Tibial artery (tissue), 4 donors: ENCODE measurements around the gene SLCO4A1.

Source experiments
- DNase-seq, 2 donors: peaks; one replicate each; pipeline ENCODE4 v3.0.0-alpha.2; 2019
- H3K27ac ChIP-seq, 2 donors: fragments of 200-600 bp; sonication (generic) in 1 of 2; 1 replicate in 1 of 2; 2 replicates in 1 of 2; pipeline ENCODE4 v1.5.1; 2018 to 2019; ENCODE audit warnings: mild to moderate bottlenecking in 1 of 2
- H3K27me3 ChIP-seq, 2 donors: fragments of 200-600 bp; sonication (generic) in 1 of 2; one replicate each; pipeline versions ENCODE4 v1.5.1 to v1.6.0; 2016 to 2019
- H3K36me3 ChIP-seq, 3 donors: fragments of 200-600 bp; sonication (generic) in 2 of 3; one replicate each; pipeline ENCODE4 v1.5.1; 2016 to 2019; ENCODE audit warnings: mild to moderate bottlenecking in 2 of 3
- H3K4me1 ChIP-seq, 4 donors: fragments of 200-600 bp; sonication (generic) in 2 of 4; 1 replicate in 3 of 4; 2 replicates in 1 of 4; pipeline ENCODE4 v1.5.1; 2016 to 2019
- H3K4me3 ChIP-seq, 2 donors: fragments of 200-600 bp; sonication (generic) in 1 of 2; 1 replicate in 1 of 2; 2 replicates in 1 of 2; pipeline ENCODE4 v1.5.1; 2018 to 2019; ENCODE audit warnings: mild to moderate bottlenecking in 2 of 2
- H3K9me3 ChIP-seq, 3 donors: fragments of 200-600 bp; sonication (generic) in 1 of 3; one replicate each; pipeline ENCODE4 v1.5.1; 2016 to 2019
- intact Hi-C: fragments of 100-400 bp; cut with DNase I; formaldehyde crosslinking; loops from one replicate; pipeline ENCODE4 v1.15.0; 2023; ENCODE audit warnings: low total_unique reads
- TF ChIP-seq, protein P1 (sequence below), 2 experiments: fragments of 200-600 bp in 1 of 2; fragments of 450-650 bp in 1 of 2; IDR thresholded peaks; one replicate each; pipeline ENCODE4 v1.5.1; 2017 to 2019; ENCODE audit warnings: antibody characterized with exemption in 2 of 2, mild to moderate bottlenecking in 1 of 2, moderate library complexity in 1 of 2

Gene SLCO4A1

DNA sequence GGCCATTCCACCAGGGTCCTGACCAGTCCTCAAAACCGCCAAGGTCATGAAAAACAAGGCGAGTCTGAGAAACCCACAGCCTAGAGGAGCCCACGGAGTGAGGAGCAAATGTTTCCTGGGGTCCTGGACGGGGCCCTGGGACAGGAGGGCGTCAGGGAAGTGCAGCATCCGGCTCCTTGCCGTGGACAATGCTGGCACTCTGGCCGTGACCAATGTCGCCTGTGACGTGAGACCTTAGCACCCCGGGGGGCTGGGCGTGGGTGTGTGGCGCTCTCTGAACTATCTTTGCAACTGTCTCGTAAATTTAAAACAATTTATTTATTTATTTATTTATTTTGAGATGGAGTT, 34.1 kb upstream of the SLCO4A1 start:
- Histone ChIP-seq H3K27me3 (peaks cover 0 to 62% of the 10 kb centered on the region in 2 donors), H3K9me3 (no peaks in the 10 kb centered on the region), H3K36me3 (no peaks in the 10 kb centered on the region), H3K27ac (no peak overlapping the region), H3K4me1 (peaks cover 0 to 25% (median 18%) of the 10 kb centered on the region in 4 donors), H3K4me3 (no peak overlapping the region)
- no peak for DNase-seq
- intact Hi-C loops, result no loop called here
- TF ChIP-seq, protein P1, sequence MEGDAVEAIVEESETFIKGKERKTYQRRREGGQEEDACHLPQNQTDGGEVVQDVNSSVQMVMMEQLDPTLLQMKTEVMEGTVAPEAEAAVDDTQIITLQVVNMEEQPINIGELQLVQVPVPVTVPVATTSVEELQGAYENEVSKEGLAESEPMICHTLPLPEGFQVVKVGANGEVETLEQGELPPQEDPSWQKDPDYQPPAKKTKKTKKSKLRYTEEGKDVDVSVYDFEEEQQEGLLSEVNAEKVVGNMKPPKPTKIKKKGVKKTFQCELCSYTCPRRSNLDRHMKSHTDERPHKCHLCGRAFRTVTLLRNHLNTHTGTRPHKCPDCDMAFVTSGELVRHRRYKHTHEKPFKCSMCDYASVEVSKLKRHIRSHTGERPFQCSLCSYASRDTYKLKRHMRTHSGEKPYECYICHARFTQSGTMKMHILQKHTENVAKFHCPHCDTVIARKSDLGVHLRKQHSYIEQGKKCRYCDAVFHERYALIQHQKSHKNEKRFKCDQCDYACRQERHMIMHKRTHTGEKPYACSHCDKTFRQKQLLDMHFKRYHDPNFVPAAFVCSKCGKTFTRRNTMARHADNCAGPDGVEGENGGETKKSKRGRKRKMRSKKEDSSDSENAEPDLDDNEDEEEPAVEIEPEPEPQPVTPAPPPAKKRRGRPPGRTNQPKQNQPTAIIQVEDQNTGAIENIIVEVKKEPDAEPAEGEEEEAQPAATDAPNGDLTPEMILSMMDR (IDR thresholded peaks at IDR 0.05), result no peak

- Histone ChIP-seq H3K9me3 (no peaks in the 10 kb centered on the region), H3K4me1 (peaks cover 0 to 20% (median 14%) of the 10 kb centered on the region in 4 donors), H3K27ac (no peak overlapping the region), H3K27me3 (peaks cover 0 to 51% of the 10 kb centered on the region in 2 donors), H3K4me3 (no peak overlapping the region), H3K36me3 (no peaks in the 10 kb centered on the region)
- DNase-seq, result no peak
- intact Hi-C loops, result no loop called here
- TF ChIP-seq, protein P1 (IDR thresholded peaks at IDR 0.05), result no peak
Observed at GRCh38 chr20:62609279-62609720, 33.0 kb upstream of the SLCO4A1 start.

GRCh38 chr20:62609811-62610757, 32.2 kb upstream of the SLCO4A1 start:
- intact Hi-C loops, result no loop called here
- peaks cover 0 to 20% (median 14%) of the 10 kb centered on the region in 4 donors for H3K4me1 ChIP-seq
- H3K9me3 ChIP-seq, result no peaks in the 10 kb centered on the region
- H3K4me3 ChIP-seq, result no peak overlapping the region
- TF ChIP-seq, protein P1 (IDR thresholded peaks at IDR 0.05), result no peak
- H3K27me3 ChIP-seq, result peaks cover 0 to 43% of the 10 kb centered on the region in 2 donors
- no peak for DNase-seq
- H3K36me3 ChIP-seq, result no peaks in the 10 kb centered on the region
- H3K27ac ChIP-seq, result no peak overlapping the region

GRCh38 chr20:62611012-62611411, 31.3 kb upstream of the SLCO4A1 start:
- H3K27me3 ChIP-seq, result peaks cover 0 to 34% of the 10 kb centered on the region in 2 donors
- intact Hi-C loops, result no loop called here
- H3K36me3 ChIP-seq, result no peaks in the 10 kb centered on the region

DNA sequence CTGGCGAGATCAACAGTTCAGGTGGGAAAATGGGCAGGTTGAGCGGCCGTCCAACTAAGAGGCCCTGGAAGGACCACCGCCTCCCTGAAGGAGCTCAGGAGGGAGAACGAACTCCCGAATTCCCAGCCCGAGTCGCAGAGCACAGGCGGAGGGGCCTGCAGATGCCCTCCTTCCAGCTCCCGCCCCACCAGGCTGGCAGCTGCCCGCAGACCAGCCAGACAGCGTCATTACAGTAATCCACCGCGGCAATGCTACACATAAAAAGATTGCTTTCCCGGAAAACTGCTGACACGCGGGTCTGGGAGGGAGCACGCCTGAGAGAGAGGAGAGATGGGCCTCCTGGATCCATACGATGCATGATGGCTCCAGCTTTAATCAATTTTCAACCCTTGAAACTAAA, 30.5 kb upstream of the SLCO4A1 start:
- H3K36me3 ChIP-seq, result no peaks in the 10 kb centered on the region
- H3K27me3 ChIP-seq, result peaks cover 0 to 38% of the 10 kb centered on the region in 2 donors
- H3K4me1 ChIP-seq, result peaks cover 0 to 4% (median 3%) of the 10 kb centered on the region in 4 donors
- no peak overlapping the region for H3K4me3 ChIP-seq
- no peak overlapping the region for H3K27ac ChIP-seq
- TF ChIP-seq, protein P1 (IDR thresholded peaks at IDR 0.05), result no peak
- intact Hi-C loops, result no loop called here
- no peak for DNase-seq
- no peaks in the 10 kb centered on the region for H3K9me3 ChIP-seq

More at GRCh38 chr20:62611012-62611411, 31.3 kb upstream of the SLCO4A1 start:
- no peak for DNase-seq
- Histone ChIP-seq H3K27ac (no peak overlapping the region), H3K9me3 (no peaks in the 10 kb centered on the region), H3K4me3 (no peak overlapping the region), H3K4me1 (peaks cover 0 to 12% (median 10%) of the 10 kb centered on the region in 4 donors)
- TF ChIP-seq, protein P1 (IDR thresholded peaks at IDR 0.05), result no peak
